Heart right ventricle (tissue), 16 donors: ENCODE data around the gene PIR. TPM values are rescaled to one million over a fixed set of nuclear protein-coding genes. Genes with fewer than 3 reads are reported as not detected.

Experiments
- ATAC-seq, 8 donors: fragments of 200-7000 bp; cut with Tn5 transposase; one replicate each; pipeline ENCODE4 v1.9.1; 2020; ENCODE audit warnings: mild to moderate bottlenecking in 8 of 8, moderate library complexity in 8 of 8, moderate number of reproducible peaks in 1 of 8
- DNase-seq, 2 donors: peaks; one replicate each; pipeline ENCODE4 v3.0.0-alpha.2; 2020
- H3K27ac ChIP-seq, 10 donors: fragments of 200-600 bp; sonication (generic) in 2 of 10; one replicate each; pipeline versions ENCODE4 v1.5.0 to v1.8.0; 2020 to 2022; ENCODE audit warnings: mild to moderate bottlenecking in 3 of 10
- H3K27me3 ChIP-seq, 7 donors: fragments of 200-600 bp; one replicate each; pipeline ENCODE4 v1.8.0; 2021 to 2022; ENCODE audit warnings: mild to moderate bottlenecking in 2 of 7
- H3K36me3 ChIP-seq, 9 donors: fragments of 200-600 bp; sonication (generic) in 1 of 9; one replicate each; pipeline versions ENCODE4 v1.5.0 to v1.8.0; 2020 to 2022; ENCODE audit warnings: mild to moderate bottlenecking in 2 of 9
- H3K4me1 ChIP-seq, 9 donors: fragments of 200-600 bp; sonication (generic) in 1 of 9; one replicate each; pipeline versions ENCODE4 v1.5.0 to v1.8.0; 2020 to 2022; ENCODE audit warnings: mild to moderate bottlenecking in 4 of 9
- H3K4me3 ChIP-seq, 10 donors: fragments of 200-600 bp; sonication (generic) in 2 of 10; one replicate each; pipeline versions ENCODE4 v1.5.0 to v1.8.0; 2020 to 2022; ENCODE audit warnings: mild to moderate bottlenecking in 7 of 10, moderate library complexity in 2 of 10
- H3K9me3 ChIP-seq, 11 donors: fragments of 200-600 bp in 10 of 11; sonication (generic) in 2 of 11; one replicate each; pipeline versions ENCODE4 v1.5.0 to v1.8.0; 2013 to 2022; ENCODE audit warnings: mild to moderate bottlenecking in 2 of 11, control low read depth in 1 of 11, moderate library complexity in 1 of 11
- CTCF ChIP-seq, 9 donors: fragments of 200-600 bp; sonication (generic) in 2 of 9; IDR thresholded peaks; one replicate each; pipeline versions ENCODE4 v1.5.0 to v1.8.0; 2021 to 2022; ENCODE audit warnings: antibody characterized with exemption in 9 of 9, mild to moderate bottlenecking in 5 of 9, moderate library complexity in 1 of 9
- WGBS, 2 donors: extraction: QIAGEN DNeasy Blood & Tissue Kit; methylation state at CpG; one replicate each; pipeline ENCODE4 v1.1.7; 2013; ENCODE audit warnings: inconsistent platforms in 1 of 2; 5-methylcytosine and 5-hydroxymethylcytosine counted together
- intact Hi-C, 10 donors: fragments of 100-400 bp; cut with DNase I; formaldehyde crosslinking; loops; one replicate each; pipeline versions ENCODE4 v1.11.1 to v1.14.2; 2022
- polyA plus RNA-seq, 2 donors: library from polyadenylated mRNA; stranded (reverse); fragments of 200-250 nt; gene quantifications; one replicate each; pipeline ENCODE4 v1.2.3, GENCODE V29; 2013
- total RNA-seq, 10 donors: library from RNA; stranded (reverse); fragmentation: NEBNext Ultra II Directional in 3 of 10; extraction: Animal tissue kit (Norgen Biotek cat#: 25700) in 3 of 10; gene quantifications; one replicate each; pipeline versions ENCODE4 v1.2.1 to v1.2.4, GENCODE V29; 2021 to 2023
- donor health status: Arrhythmogenic right ventricular cardiomyopathy.
- donor health status: ischemic (EF 13 %, LVEDD 7.1; RV severe dilation, severe dysfunction).
- donor health status: healthy with polysubstance abuse.
- donor health status: DM: no; HTN: yes; CAD: no.
- donor health status: DM: no; HTN: no; CAD: no.
- donor health status: ischemic (EF 25% LVEDD 6.9; RV normal size, moderate dysfunction).
- donor health status: ischemic (EF 25% LVEDD 5.7; RV mildly dilated, moderate dysfunction).
- donor health status: healthy.
- donor health status: DM: yes; HTN: yes; CAD: no.
- donor health status: Ischemic cardiomyopathy.
- donor health status: ischemic (EF 35%, LVEDD 5.7; RV mildly dilated, moderate dysfunction).
- donor health status: nonischemic (EF 11% LVEDD 7.7; RV severe dilation, severe dysfunction).
- donor health status: DM: yes; HTN: yes; CAD: no.
- donor health status: PGD.
- donor health status: ischemic (EF 29% LVEDD 5.4; RV normal size, mild dysfunction).
- donor health status: nonischemic (EF 23%, LVEDD 6.1; RV moderate dilation, normal function).

PIR gene
- total and polyA plus RNA-seq, 12 donors = 4.9 to 17.8 (median 9.4) TPM

- ATAC-seq (no peak), DNase-seq (no peak)
- intact Hi-C loops = no loop called here
Observed at GRCh38 chrX:15509845-15510244, 16.7 kb upstream of the PIR start.

GRCh38 chrX:15507005-15507404 is 13.9 kb upstream of the PIR start:
- TF ChIP-seq CTCF (IDR thresholded peaks at IDR 0.05) = no peak
- intact Hi-C loops = no loop called here
- DNase-seq (no peak), ATAC-seq (no peak)
- Histone ChIP-seq H3K4me1 (peaks cover 0 to 5% (median 0%) of the 10 kb centered on the region in 9 donors), H3K27me3 (peaks cover 0 to 83% (median 0%) of the 10 kb centered on the region in 7 donors), H3K27ac (no peak overlapping the region), H3K4me3 (no peak overlapping the region), H3K36me3 (no peaks in the 10 kb centered on the region), H3K9me3 (no peaks in the 10 kb centered on the region)
- WGBS, 2 donors = 98% methylated on average over 5 of the region's 5 CpGs

More at GRCh38 chrX:15509845-15510244, 16.7 kb upstream of the PIR start:
- peaks cover 0 to 68% (median 0%) of the 10 kb centered on the region in 7 donors for H3K27me3 ChIP-seq
- no peak for TF ChIP-seq CTCF (IDR thresholded peaks at IDR 0.05)
- H3K36me3 ChIP-seq = no peaks in the 10 kb centered on the region
- no peaks in the 10 kb centered on the region for H3K9me3 ChIP-seq
- H3K4me3 ChIP-seq = no peak overlapping the region
- no peak overlapping the region for H3K27ac ChIP-seq
- H3K4me1 ChIP-seq = peaks cover 0 to 4% (median 0%) of the 10 kb centered on the region in 9 donors

GRCh38 chrX:15505101-15505500 is 12.0 kb upstream of the PIR start:
- peaks cover 0 to 83% (median 0%) of the 10 kb centered on the region in 7 donors for H3K27me3 ChIP-seq
- WGBS, 2 donors = 89 to 91% methylated on average over 3 of the region's 3 CpGs
- no peak for ATAC-seq
- TF ChIP-seq CTCF (IDR thresholded peaks at IDR 0.05) = no peak
- H3K4me1 ChIP-seq = peaks cover 0 to 5% (median 0%) of the 10 kb centered on the region in 9 donors
- H3K9me3 ChIP-seq = no peaks in the 10 kb centered on the region
- intact Hi-C loops = no loop called here
- H3K36me3 ChIP-seq = no peaks in the 10 kb centered on the region
- H3K4me3 ChIP-seq = no peak overlapping the region
- no peak overlapping the region for H3K27ac ChIP-seq
- no peak for DNase-seq

- H3K27me3 ChIP-seq = peaks cover 0 to 80% (median 0%) of the 10 kb centered on the region in 7 donors
- 69 to 85% methylated on average over 1 of the region's 1 CpG for WGBS, 2 donors
Observed at GRCh38 chrX:15504661-15505060, 11.5 kb upstream of the PIR start.

More at GRCh38 chrX:15504661-15505060, 11.5 kb upstream of the PIR start:
- H3K36me3 ChIP-seq = no peaks in the 10 kb centered on the region
- intact Hi-C loops = no loop called here
- H3K4me1 ChIP-seq = peaks cover 0 to 5% (median 0%) of the 10 kb centered on the region in 9 donors
- no peak overlapping the region for H3K4me3 ChIP-seq
- DNase-seq = no peak
- H3K27ac ChIP-seq = no peak overlapping the region
- TF ChIP-seq CTCF (IDR thresholded peaks at IDR 0.05) = no peak
- no peaks in the 10 kb centered on the region for H3K9me3 ChIP-seq
- ATAC-seq = no peak
